ENCODE data around the gene CLBA1. TPM values are rescaled to one million over a fixed set of nuclear protein-coding genes. Genes with fewer than 3 reads are reported as not detected.

Gene CLBA1
- total RNA-seq, 3 donors from 2014 or later: 6.0 to 8.4 (median 6.9) TPM

- peak; percentile 78 for ATAC-seq
- Histone ChIP-seq H3K9me3 (no peaks in the 10 kb centered on the region), H3K36me3 (ENCODE audit: low read depth) (no peaks in the 10 kb centered on the region), H3K4me3 (no peak overlapping the region), H3K4me1 (ENCODE audit: low read depth) (peaks cover 58% of the 10 kb centered on the region)
- DNase-seq: peak; percentile 77 to 84 (median 83)
- intact Hi-C loops (cut with DNase I, micrococcal nuclease): loop anchor here (10.0 kb wide), 1 partner anchor 72 kb away; no protein-coding TSS in a partner anchor
- no peak for TF ChIP-seq CTCF (IDR thresholded peaks at IDR 0.05)
Measured at GRCh38 chr14:104972301-104973134, 13.1 kb upstream of the CLBA1 start.

GRCh38 chr14:104973135-104973384 lies 12.5 kb upstream of the CLBA1 start:
- H3K4me3 ChIP-seq: no peak overlapping the region
- no peaks in the 10 kb centered on the region for H3K36me3 ChIP-seq (ENCODE audit: low read depth)
- H3K4me1 ChIP-seq (ENCODE audit: low read depth): peaks cover 57% of the 10 kb centered on the region
- ATAC-seq (peak; percentile 72), DNase-seq (peak; percentile 63 to 87 (median 76))
- intact Hi-C loops (cut with DNase I, micrococcal nuclease): loop anchor here (10.0 kb wide), 1 partner anchor 72 kb away; no protein-coding TSS in a partner anchor
- TF ChIP-seq CTCF (IDR thresholded peaks at IDR 0.05): no peak
- no peaks in the 10 kb centered on the region for H3K9me3 ChIP-seq

DNA sequence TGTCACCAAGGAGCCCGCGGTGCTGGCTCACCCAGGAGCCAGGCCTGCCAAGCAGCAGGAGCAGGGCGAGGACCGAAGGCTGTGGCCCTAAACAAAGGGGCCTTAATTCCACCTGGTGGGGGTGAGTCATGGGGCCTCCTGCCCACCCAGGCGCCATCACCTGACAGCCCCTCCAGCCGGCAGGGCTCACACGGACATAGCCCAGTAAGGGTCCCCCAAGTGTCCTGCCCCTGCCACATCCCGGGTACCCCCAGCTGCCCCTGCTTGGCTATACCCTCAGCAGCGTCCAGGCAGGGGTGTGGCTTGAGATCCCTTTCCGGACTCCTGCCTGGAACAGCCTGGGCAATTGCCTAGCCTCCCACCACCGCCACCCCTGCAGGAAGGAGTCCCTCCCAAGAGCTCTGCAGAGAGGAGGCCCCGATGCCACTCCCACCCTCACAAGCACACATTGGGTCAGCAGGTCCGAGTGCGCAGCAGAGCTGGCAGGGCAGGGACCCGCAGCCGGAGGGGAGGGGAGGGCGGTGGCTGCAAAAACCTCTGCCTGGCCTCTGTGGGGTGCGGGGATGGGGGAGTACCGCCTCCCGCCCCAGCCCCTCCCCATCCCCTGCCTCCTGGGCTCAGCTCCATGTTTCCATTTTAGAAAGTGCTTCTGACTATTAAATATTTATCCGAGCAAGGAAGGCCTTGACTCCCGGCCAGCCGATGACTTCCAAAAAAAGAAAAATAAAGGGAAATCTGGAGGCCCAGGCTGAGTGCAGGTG lies 12.0 kb upstream of the CLBA1 start:
- no peaks in the 10 kb centered on the region for H3K36me3 ChIP-seq (ENCODE audit: low read depth)
- H3K4me3 ChIP-seq: no peak overlapping the region
- DNase-seq (peak; percentile 62 to 78 (median 65)), ATAC-seq (no peak)
- no peak for TF ChIP-seq CTCF (IDR thresholded peaks at IDR 0.05)
- H3K4me1 ChIP-seq (ENCODE audit: low read depth): peaks cover 52% of the 10 kb centered on the region
- no peaks in the 10 kb centered on the region for H3K9me3 ChIP-seq
- intact Hi-C loops (cut with DNase I, micrococcal nuclease): loop anchor here (10.0 kb wide), 1 partner anchor 71 kb away; no protein-coding TSS in a partner anchor

DNA sequence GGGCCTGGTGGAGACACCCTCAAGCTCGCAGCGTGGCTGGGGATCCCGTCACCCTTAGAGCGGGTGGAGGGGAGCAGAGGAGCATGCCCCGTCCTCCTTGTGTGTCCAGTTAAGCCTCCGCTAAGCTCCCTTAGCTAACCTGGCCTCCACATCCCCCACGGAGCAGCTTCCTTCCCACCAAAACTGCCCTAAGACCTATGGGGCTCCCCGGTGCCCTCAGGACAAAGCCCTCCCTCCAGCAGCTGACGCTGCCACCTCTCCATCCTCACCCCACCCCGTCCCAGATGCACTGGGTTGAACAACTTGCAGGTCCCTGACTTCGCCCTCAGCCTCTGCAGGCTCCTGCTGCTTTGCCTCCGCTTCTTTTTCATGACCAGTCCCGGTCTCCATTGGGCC lies 11.4 kb upstream of the CLBA1 start:
- Histone ChIP-seq H3K36me3 (ENCODE audit: low read depth) (no peaks in the 10 kb centered on the region), H3K4me1 (ENCODE audit: low read depth) (peaks cover 53% of the 10 kb centered on the region), H3K9me3 (no peaks in the 10 kb centered on the region), H3K4me3 (no peak overlapping the region)
- no peak for TF ChIP-seq CTCF (IDR thresholded peaks at IDR 0.05)
- DNase-seq (peak in 1 of 3 donors; percentile 47), ATAC-seq (no peak)
- intact Hi-C loops (cut with DNase I, micrococcal nuclease): loop anchor here (10.0 kb wide), 1 partner anchor 71 kb away; no protein-coding TSS in a partner anchor

DNA sequence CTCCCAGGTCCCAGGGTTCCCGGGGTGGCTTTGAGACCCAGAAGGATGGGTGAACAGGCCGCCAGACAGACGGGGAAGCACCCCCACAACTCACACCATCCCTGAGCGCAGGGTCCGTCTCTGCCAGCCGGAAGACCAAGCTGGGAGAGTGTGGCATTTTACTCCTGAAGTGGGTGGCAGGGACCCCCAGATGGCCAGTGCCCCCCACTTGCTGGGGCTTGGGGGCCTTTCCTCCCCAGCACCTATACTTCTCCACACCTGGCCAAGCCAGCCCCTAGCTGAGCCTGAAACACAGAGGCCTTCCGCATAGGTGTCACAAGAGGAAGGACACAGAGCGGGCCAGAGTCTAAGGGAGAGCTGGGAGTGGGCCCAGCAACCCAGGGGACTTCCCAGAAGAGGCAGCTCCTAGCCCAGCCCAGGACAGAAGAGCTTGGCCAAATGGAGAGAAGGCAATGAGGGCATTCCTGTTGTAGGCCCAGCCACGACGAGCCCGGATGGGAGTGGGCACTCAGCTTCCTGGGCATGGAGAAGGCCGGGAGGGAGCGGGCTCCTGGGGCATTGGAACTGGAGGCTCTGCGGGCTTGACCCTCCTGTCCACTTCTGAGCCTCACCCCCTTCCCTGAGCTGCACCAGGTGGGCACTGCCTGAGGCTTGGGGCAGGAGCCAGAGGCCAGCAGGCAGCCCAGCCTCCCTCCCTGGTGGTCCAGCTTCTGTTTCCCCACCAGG lies 10.8 kb upstream of the CLBA1 start:
- no peaks in the 10 kb centered on the region for H3K9me3 ChIP-seq
- no peak for TF ChIP-seq CTCF (IDR thresholded peaks at IDR 0.05)

More for the DNA sequence above, 10.8 kb upstream of the CLBA1 start:
- no peaks in the 10 kb centered on the region for H3K36me3 ChIP-seq (ENCODE audit: low read depth)
- ATAC-seq (no peak), DNase-seq (peak in 2 of 3 donors; percentile 30 to 40)
- intact Hi-C loops (cut with DNase I, micrococcal nuclease): loop anchor here (10.0 kb wide), 1 partner anchor 70 kb away; no protein-coding TSS in a partner anchor
- H3K4me3 ChIP-seq: no peak overlapping the region
- H3K4me1 ChIP-seq (ENCODE audit: low read depth): peaks cover 53% of the 10 kb centered on the region

Data from mucosa of descending colon (tissue), 3 donors.